Smooth muscle cell of the umbilical artery (primary cell): ENCODE results near the gene VWA5A. TPM values are rescaled to one million over a fixed set of nuclear protein-coding genes. Genes with fewer than 3 reads are reported as not detected.

Source experiments
- total RNA-seq: library from RNA; depleted of rRNA; stranded (reverse); fragments of >200 nt; gene quantifications from 2 replicates; pipeline ENCODE4 v1.2.3, GENCODE V29; 2014

VWA5A gene
- 2.9 and 3.0 TPM in 2 replicates for total RNA-seq

GRCh38 chr11:124114942-124115781 is at the start of gene VWA5A:
TSS of gene VWA5A (plus strand) at chr11:124115450. CDS start at chr11:124117512, 2,062 bp downstream.

GRCh38 chr11:124183068-124183467 is 67.8 kb downstream of the VWA5A start, which contains the start of gene OR10D3:
TSS of gene OR10D3 (plus strand) at chr11:124183345. CDS start at chr11:124185270, 1,925 bp downstream.

Other genes starting within 250 kb of the VWA5A start
- not detected in 2 replicates for gene TMEM225, start 229.8 kb upstream of the VWA5A start, total RNA-seq
- gene OR8D4, start 213.3 kb upstream of the VWA5A start, total RNA-seq, result not detected in 2 replicates
- gene OR4D5, start 175.8 kb upstream of the VWA5A start, total RNA-seq, result not detected in 2 replicates
- gene OR6T1, start 171.6 kb upstream of the VWA5A start, total RNA-seq, result not detected in 2 replicates
- not detected in 2 replicates for gene OR10S1, start 137.7 kb upstream of the VWA5A start, total RNA-seq
- not detected in 2 replicates for gene OR10G6, start 120.3 kb upstream of the VWA5A start, total RNA-seq
- gene OR10G4, start 102.5 kb upstream of the VWA5A start, total RNA-seq, result not detected in 2 replicates
- not detected in 2 replicates for gene OR10G9, start 92.4 kb upstream of the VWA5A start, total RNA-seq
- gene OR10G8, start 88.7 kb upstream of the VWA5A start, total RNA-seq, result not detected in 2 replicates
- gene OR10G7, start 74.1 kb upstream of the VWA5A start, total RNA-seq, result not detected in 2 replicates
- not detected in 2 replicates for gene OR10D3, start 67.9 kb downstream of the VWA5A start, total RNA-seq
- gene OR8G1, start 125.6 kb downstream of the VWA5A start, total RNA-seq, result not detected in 2 replicates
- not detected in 2 replicates for gene OR8G5, start 140.9 kb downstream of the VWA5A start, total RNA-seq
- not detected in 2 replicates for gene OR8D1, start 198.5 kb downstream of the VWA5A start, total RNA-seq
- gene OR8D2, start 204.7 kb downstream of the VWA5A start, total RNA-seq, result not detected in 2 replicates